Measurements from ENCODE around the gene IFIT2.

GRCh38 chr10:89306434-89307268, 4.8 kb downstream of the IFIT2 start:
- TF ChIP-seq CTCF (conservative IDR thresholded peaks at IDR 0.05; ENCODE audit: low read depth, low read length), result no peak
- TF ChIP-seq EZH2 (IDR thresholded peaks at IDR 0.05; ENCODE audit: borderline replicate concordance, low read depth, low read length, poor library complexity, severe bottlenecking), result no peak

Data from A673 (cell line).